Measurements from ENCODE around the gene RAD54L. TPM values are rescaled to one million over a fixed set of nuclear protein-coding genes. Genes with fewer than 3 reads are reported as not detected.

Gene RAD54L
- polyA plus RNA-seq, 1 of the 3 experiments (the other 2 are of a cell fraction) = 11.5 TPM

DNA sequence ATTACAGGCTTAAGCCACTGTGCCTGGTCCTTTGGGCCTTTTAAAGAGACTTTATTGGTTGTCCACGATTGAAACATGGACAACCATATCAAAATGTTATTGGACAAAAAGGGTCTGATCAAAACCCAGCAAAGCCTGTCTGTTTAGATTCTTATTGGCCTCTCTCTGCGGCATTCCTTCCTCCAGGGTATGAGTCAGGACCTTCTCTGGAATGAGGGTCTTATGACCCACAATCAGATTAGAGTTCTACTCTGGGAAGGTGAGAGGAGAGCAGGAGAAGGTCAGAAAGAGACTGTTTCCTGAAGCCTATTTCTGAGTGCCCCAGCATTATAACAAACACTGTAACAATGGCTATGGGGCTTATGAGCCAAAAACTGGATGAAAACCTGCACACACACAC lies 36.5 kb upstream of the RAD54L start:
- DNase-seq = no peak
- ChIA-PET POLR2A (no interaction called here), CTCF (interaction anchor here (2.0 kb wide), 1 partner anchor 13 kb away, joined by 10 read pairs; no protein-coding TSS in a partner anchor)
- Histone ChIP-seq H3K4me3 (ENCODE audit: low read depth in 2 of 2, low read length in 1 of 2) (no peak overlapping the region), H3K27ac (ENCODE audit: low read depth in 2 of 2, low read length in 1 of 2) (no peak overlapping the region), H3F3A (replicated peaks; ENCODE audit: insufficient read depth) (no peaks in the 10 kb centered on the region), H3K36me3 (replicated peaks in 1 of 2; ENCODE audit: control insufficient read depth in 1 of 2, insufficient read depth in 2 of 2, low read length in 1 of 2) (no peaks in the 10 kb centered on the region), H3K4me1 (ENCODE audit: control insufficient read depth in 1 of 2, insufficient read depth in 2 of 2, low read depth in 1 of 2, low read length in 1 of 2) (no peaks in the 10 kb centered on the region), H3K4me2 (no peak overlapping the region), H3K9me2 (no peaks in the 10 kb centered on the region), H2AFZ (ENCODE audit: low read depth) (no peak overlapping the region), H3K9ac (no peak overlapping the region), H3K9me3 (no peaks in the 10 kb centered on the region), H3K79me2 (ENCODE audit: insufficient read depth) (no peaks in the 10 kb centered on the region), H3K27me3 (ENCODE audit: insufficient read depth) (no peaks in the 10 kb centered on the region), H4K20me1 (ENCODE audit: insufficient read depth) (no peaks in the 10 kb centered on the region)
- no peak for TF ChIP-seq GATA2 (CRISPR knock-in tag; IDR thresholded peaks at IDR 0.05)
- TF ChIP-seq CTCF (IDR thresholded peaks at IDR 0.05) = 0 out of 2 replicates have a peak, but pooled peaks have one; percentile 7
- TF ChIP-seq, protein P1, sequence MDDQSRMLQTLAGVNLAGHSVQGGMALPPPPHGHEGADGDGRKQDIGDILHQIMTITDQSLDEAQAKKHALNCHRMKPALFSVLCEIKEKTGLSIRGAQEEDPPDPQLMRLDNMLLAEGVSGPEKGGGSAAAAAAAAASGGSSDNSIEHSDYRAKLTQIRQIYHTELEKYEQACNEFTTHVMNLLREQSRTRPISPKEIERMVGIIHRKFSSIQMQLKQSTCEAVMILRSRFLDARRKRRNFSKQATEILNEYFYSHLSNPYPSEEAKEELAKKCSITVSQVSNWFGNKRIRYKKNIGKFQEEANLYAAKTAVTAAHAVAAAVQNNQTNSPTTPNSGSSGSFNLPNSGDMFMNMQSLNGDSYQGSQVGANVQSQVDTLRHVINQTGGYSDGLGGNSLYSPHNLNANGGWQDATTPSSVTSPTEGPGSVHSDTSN (IDR thresholded peaks at IDR 0.05) = no peak
- TF ChIP-seq EP300 (IDR thresholded peaks at IDR 0.05; ENCODE audit: borderline replicate concordance in 1 of 2, low read depth in 1 of 2, low read length in 1 of 2) = no peak
- no peak for TF ChIP-seq SIN3A (IDR thresholded peaks at IDR 0.05; ENCODE audit: borderline replicate concordance, low read depth, low read length)
- no peak for TF ChIP-seq RAD21 (IDR thresholded peaks at IDR 0.05; ENCODE audit: low read length)
- 68% methylated on average over 2 of the region's 2 CpGs for WGBS (ENCODE audit: low lambda C conversion rate)

- no peak overlapping the region for H2AFZ ChIP-seq (ENCODE audit: low read depth)
- TF ChIP-seq JUND (IDR thresholded peaks at IDR 0.05) (no peak), USF2 (IDR thresholded peaks at IDR 0.05; ENCODE audit: borderline replicate concordance, low read depth, low read length) (no peak), RXRA (IDR thresholded peaks at IDR 0.05; ENCODE audit: borderline replicate concordance, low read depth) (no peak), TAF1 (IDR thresholded peaks at IDR 0.05; ENCODE audit: borderline replicate concordance, low read depth, low read length) (no peak), EP300 (IDR thresholded peaks at IDR 0.05; ENCODE audit: borderline replicate concordance in 1 of 2, low read depth in 1 of 2, low read length in 1 of 2) (no peak)
- TF ChIP-seq, protein P2, sequence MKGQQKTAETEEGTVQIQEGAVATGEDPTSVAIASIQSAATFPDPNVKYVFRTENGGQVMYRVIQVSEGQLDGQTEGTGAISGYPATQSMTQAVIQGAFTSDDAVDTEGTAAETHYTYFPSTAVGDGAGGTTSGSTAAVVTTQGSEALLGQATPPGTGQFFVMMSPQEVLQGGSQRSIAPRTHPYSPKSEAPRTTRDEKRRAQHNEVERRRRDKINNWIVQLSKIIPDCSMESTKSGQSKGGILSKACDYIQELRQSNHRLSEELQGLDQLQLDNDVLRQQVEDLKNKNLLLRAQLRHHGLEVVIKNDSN (IDR thresholded peaks at IDR 0.05; ENCODE audit: borderline replicate concordance, low read depth) = no peak
- TF ChIP-seq, protein P3, sequence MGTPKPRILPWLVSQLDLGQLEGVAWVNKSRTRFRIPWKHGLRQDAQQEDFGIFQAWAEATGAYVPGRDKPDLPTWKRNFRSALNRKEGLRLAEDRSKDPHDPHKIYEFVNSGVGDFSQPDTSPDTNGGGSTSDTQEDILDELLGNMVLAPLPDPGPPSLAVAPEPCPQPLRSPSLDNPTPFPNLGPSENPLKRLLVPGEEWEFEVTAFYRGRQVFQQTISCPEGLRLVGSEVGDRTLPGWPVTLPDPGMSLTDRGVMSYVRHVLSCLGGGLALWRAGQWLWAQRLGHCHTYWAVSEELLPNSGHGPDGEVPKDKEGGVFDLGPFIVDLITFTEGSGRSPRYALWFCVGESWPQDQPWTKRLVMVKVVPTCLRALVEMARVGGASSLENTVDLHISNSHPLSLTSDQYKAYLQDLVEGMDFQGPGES (IDR thresholded peaks at IDR 0.05; ENCODE audit: low read depth, low read length) = no peak
- H3F3A ChIP-seq (replicated peaks; ENCODE audit: insufficient read depth) = no peaks in the 10 kb centered on the region
- H3K4me2 ChIP-seq = no peak overlapping the region
- no peak overlapping the region for H3K9ac ChIP-seq
- H4K20me1 ChIP-seq (ENCODE audit: insufficient read depth) = no peaks in the 10 kb centered on the region
- H3K9me3 ChIP-seq = no peaks in the 10 kb centered on the region
- H3K27me3 ChIP-seq (ENCODE audit: insufficient read depth) = no peaks in the 10 kb centered on the region
- no peaks in the 10 kb centered on the region for H3K9me2 ChIP-seq
- no peaks in the 10 kb centered on the region for H3K36me3 ChIP-seq (replicated peaks in 1 of 2; ENCODE audit: control insufficient read depth in 1 of 2, insufficient read depth in 2 of 2, low read length in 1 of 2)
- H3K27ac ChIP-seq (ENCODE audit: low read depth in 2 of 2, low read length in 1 of 2) = no peak overlapping the region
- ChIA-PET POLR2A (no interaction called here), CTCF (no interaction called here)
- H3K4me3 ChIP-seq (ENCODE audit: low read depth in 2 of 2, low read length in 1 of 2) = no peak overlapping the region
- no peaks in the 10 kb centered on the region for H3K4me1 ChIP-seq (ENCODE audit: control insufficient read depth in 1 of 2, insufficient read depth in 2 of 2, low read depth in 1 of 2, low read length in 1 of 2)
- DNase-seq = no peak
- H3K79me2 ChIP-seq (ENCODE audit: insufficient read depth) = no peaks in the 10 kb centered on the region
These were observed 32.1 kb upstream of the RAD54L start for GRCh38 chr1:46215504-46215903.
